ENCODE results near the gene PCCA.

Gene PCCA

DNA sequence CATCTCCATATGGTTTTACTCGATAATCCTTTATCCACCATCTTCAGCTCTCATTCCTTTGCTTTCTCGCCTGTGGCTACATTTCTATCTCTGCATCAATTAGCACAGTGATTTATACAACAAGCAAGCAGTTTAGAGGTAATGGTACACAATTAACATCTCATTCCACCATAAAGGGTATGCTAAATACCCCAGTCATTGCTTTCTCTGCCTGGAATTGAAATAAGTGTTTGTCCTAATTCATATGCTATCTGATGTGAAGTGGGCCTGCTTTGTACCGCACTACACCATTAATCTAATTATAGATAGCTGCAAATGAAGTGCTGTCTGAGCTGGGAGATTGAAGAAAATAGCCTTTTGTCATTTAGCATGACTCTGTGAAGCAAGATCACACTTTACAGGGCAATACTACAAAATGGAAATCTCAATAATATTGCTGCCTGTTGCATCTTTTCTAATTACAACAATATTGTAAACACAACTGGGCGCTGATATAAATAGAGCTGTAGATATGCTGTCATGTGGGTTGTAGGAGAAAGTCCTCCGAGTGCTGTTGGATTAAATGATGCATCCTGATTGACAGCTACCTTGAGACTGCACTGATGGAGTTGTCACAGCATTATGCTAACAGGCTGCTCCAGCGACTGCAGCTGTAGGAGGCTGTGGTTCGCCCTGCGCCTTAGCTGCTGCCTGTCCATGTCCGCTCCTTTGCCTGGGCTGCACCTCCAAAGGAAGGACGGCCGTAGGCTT lies 421.5 kb downstream of the PCCA start:
- no peak overlapping the region for H3K27ac ChIP-seq
- TF ChIP-seq ZFX (IDR thresholded peaks at IDR 0.05) (no peak), CTCF (conservative IDR thresholded peaks at IDR 0.05) (no peak)

DNA sequence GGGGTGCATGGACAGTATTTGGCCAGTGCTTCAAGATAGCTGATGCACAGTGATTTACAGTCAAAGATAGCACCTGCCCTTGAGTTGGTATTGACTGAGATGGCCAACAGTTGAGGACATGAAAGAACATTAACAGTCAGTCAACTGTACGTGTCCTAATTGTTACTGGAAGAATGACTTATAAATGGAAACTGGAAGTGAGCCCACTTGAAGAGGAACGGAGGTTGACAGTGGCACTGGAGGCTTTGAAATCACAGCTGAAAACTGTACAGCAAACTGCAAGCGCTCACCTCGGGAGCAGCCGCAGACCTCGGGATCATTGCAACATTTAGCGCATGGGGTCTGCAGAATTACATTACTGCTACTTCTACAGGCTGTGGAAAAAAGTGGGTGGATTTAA lies 422.6 kb downstream of the PCCA start:
- H3K27ac ChIP-seq: no peak overlapping the region
- no peak for TF ChIP-seq ZFX (IDR thresholded peaks at IDR 0.05)
- TF ChIP-seq CTCF (conservative IDR thresholded peaks at IDR 0.05): no peak

DNA sequence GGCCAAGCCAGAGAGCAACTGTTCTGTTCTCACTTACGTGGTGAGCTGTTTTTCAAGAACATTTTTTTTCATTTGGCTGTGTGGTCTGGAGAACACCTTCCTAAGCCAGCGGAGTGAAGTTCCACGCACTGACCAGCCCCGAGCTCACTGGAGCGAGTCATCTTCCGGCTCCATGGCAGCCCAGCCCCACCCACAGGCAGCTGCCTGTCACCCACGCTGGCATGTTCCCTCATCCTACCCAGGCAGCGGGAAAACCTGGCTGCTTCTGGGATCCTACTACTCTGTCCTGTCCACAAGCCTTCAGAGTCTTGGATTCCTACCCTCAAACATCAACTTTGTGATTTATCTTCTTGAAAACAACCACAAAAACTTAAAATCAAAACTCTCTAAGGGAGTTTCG lies 423.5 kb downstream of the PCCA start:
- H3K27ac ChIP-seq: no peak overlapping the region
- TF ChIP-seq CTCF (conservative IDR thresholded peaks at IDR 0.05): no peak

GRCh38 chr13:100513171-100513570 lies 424.3 kb downstream of the PCCA start:
- no peak overlapping the region for H3K27ac ChIP-seq
- no peak for TF ChIP-seq ZFX (IDR thresholded peaks at IDR 0.05)
- TF ChIP-seq CTCF (conservative IDR thresholded peaks at IDR 0.05): no peak

DNA sequence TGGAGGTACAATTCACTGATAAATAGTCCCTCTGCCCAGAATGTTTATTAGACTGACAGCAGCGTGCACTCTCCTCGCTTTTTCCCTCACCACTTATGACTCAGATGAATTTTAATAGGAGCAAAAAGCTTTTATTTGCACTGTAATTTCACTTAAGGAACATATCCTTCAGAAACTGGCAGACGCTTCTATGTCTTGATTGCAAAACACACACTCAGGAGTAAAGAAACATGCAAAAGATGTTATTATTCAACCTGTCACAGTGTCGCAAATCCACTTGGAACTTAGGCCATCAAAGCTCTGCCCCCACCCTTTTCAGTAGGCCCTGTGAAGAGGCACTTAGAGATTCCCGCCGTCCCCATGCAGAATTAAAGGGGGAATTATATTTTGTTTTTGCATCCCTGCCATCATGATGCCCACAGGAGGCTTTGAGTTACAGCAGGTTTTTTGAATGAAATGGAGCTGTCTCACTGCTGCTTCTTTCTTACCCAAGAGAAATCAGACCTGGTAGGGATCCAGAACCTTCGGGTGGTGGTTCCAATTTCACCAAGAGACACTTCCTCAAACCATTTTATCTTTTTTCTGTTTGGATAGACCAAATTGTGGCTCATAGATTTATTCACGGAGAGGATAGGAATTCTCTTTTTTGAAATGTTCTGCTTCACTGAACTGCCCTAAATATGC lies 425.2 kb downstream of the PCCA start:
- no peak overlapping the region for H3K27ac ChIP-seq
- no peak for TF ChIP-seq CTCF (conservative IDR thresholded peaks at IDR 0.05)
- TF ChIP-seq ZFX (IDR thresholded peaks at IDR 0.05): no peak

DNA sequence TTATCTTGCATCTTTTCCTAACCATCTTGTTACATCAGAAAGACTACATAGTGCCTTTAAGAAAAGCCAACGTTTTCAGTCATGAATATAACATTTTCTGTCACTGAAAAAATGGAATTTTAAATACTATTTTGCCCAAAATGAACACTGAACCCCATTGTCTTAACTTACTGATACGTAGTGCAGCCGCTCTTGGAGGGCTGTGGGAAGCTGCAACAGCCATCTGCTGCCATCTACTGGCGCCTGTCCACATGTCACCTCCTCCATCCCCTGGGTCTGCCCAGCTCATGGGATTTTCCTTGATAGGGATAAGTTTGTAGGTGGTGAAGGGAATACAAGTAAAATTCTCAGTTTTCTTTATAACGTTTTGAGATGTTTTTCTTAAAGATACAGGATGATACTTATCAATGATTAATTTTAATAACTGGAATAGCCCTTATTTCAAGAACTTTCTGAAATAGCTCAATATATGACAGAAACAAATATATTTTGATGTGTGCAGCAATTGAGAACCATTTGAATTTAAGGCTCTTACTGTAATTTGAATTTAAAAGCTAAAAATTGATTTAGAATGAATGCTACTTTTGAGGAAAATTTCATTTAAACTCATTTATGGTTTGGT lies 426.0 kb downstream of the PCCA start:
- TF ChIP-seq ZFX (IDR thresholded peaks at IDR 0.05) (no peak), CTCF (conservative IDR thresholded peaks at IDR 0.05) (peak; percentile 94)
- no peak overlapping the region for H3K27ac ChIP-seq

DNA sequence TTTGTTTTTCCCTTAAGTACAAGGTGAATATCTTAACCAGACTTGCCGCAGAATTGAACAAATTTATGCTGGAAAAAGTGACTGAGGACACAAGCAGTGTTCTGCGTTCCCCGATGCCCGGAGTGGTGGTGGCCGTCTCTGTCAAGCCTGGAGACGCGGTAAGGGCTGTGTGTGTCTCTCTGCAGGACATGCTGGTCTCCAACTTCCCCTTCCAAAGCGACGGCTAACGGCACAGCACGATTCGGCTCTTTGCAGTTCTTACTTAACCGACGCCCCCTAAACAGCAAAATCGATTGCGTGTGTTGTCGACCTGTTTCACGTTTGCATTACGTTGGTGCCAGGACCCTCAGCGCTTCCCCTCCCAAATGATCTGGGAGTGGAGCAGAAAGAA lies 426.5 kb downstream of the PCCA start:
- TF ChIP-seq ZFX (IDR thresholded peaks at IDR 0.05) (no peak), CTCF (conservative IDR thresholded peaks at IDR 0.05) (no peak)

More for the DNA sequence above, 426.5 kb downstream of the PCCA start:
- H3K27ac ChIP-seq: no peak overlapping the region
